GM18858 (cell line): Measurements from ENCODE around the gene IGFL3.

Experiments
- ATAC-seq: cut with Tn5 transposase; IDR thresholded peaks from one replicate; pipeline ENCODE4 v1.9.1; 2021; ENCODE audit not compliant: unreplicated experiment

IGFL3 gene

GRCh38 chr19:46077815-46078167 is 46.7 kb downstream of the IGFL3 start:
- ATAC-seq: no peak

- no peak for ATAC-seq
Measured at GRCh38 chr19:46076951-46077814, 47.3 kb downstream of the IGFL3 start.

- no peak for ATAC-seq
Measured at GRCh38 chr19:46076031-46076880, 48.2 kb downstream of the IGFL3 start.

GRCh38 chr19:46073268-46073922 is 51.1 kb downstream of the IGFL3 start:
- no peak for ATAC-seq
